ENCODE results near the gene GHR.

The GHR gene

GRCh38 chr5:42520957-42521356 lies 97.7 kb downstream of the GHR start:
- TF ChIP-seq CREB1 (IDR thresholded peaks at IDR 0.05; ENCODE audit: low read depth) = no peak
- no peak for TF ChIP-seq EGR1 (IDR thresholded peaks at IDR 0.05)
- no peak for TF ChIP-seq USF1 (IDR thresholded peaks at IDR 0.05)
- TF ChIP-seq TEAD4 (IDR thresholded peaks at IDR 0.05) = no peak
- no peak for TF ChIP-seq ZBTB7A (IDR thresholded peaks at IDR 0.05; ENCODE audit: low read depth)
- TF ChIP-seq TAF1 (IDR thresholded peaks at IDR 0.05; ENCODE audit: low read depth) = no peak

- TF ChIP-seq CREB1 (IDR thresholded peaks at IDR 0.05; ENCODE audit: low read depth) (no peak), EP300 (IDR thresholded peaks at IDR 0.05; ENCODE audit: borderline replicate concordance) (no peak), RAD21 (IDR thresholded peaks at IDR 0.05; ENCODE audit: low read depth) (no peak), TAF1 (IDR thresholded peaks at IDR 0.05; ENCODE audit: low read depth) (no peak), FOXM1 (IDR thresholded peaks at IDR 0.05; ENCODE audit: borderline replicate concordance, low read depth) (no peak), YY1 (IDR thresholded peaks at IDR 0.05; ENCODE audit: low read depth) (no peak), ZBTB7A (IDR thresholded peaks at IDR 0.05; ENCODE audit: low read depth) (no peak), USF1 (IDR thresholded peaks at IDR 0.05) (no peak), REST (IDR thresholded peaks at IDR 0.05; ENCODE audit: low read depth) (no peak), TCF12 (IDR thresholded peaks at IDR 0.05; ENCODE audit: low read depth) (no peak), EGR1 (IDR thresholded peaks at IDR 0.05) (no peak)
Measured at GRCh38 chr5:42521406-42521805, 98.2 kb downstream of the GHR start.

GRCh38 chr5:42522783-42523182 lies 99.5 kb downstream of the GHR start:
- TF ChIP-seq CREB1 (IDR thresholded peaks at IDR 0.05; ENCODE audit: low read depth) (no peak), MAX (IDR thresholded peaks at IDR 0.05) (no peak), REST (IDR thresholded peaks at IDR 0.05; ENCODE audit: low read depth) (no peak)

- TF ChIP-seq MAX (IDR thresholded peaks at IDR 0.05) (no peak), EGR1 (IDR thresholded peaks at IDR 0.05) (no peak), TEAD4 (IDR thresholded peaks at IDR 0.05) (no peak), RAD21 (IDR thresholded peaks at IDR 0.05; ENCODE audit: low read depth) (no peak), CREB1 (IDR thresholded peaks at IDR 0.05; ENCODE audit: low read depth) (no peak), YY1 (IDR thresholded peaks at IDR 0.05; ENCODE audit: low read depth) (no peak), FOXM1 (IDR thresholded peaks at IDR 0.05; ENCODE audit: borderline replicate concordance, low read depth) (no peak), CEBPB (IDR thresholded peaks at IDR 0.05) (no peak), REST (IDR thresholded peaks at IDR 0.05; ENCODE audit: low read depth) (no peak), EP300 (IDR thresholded peaks at IDR 0.05; ENCODE audit: borderline replicate concordance) (no peak), NFIC (IDR thresholded peaks at IDR 0.05) (no peak), ZBTB7A (IDR thresholded peaks at IDR 0.05; ENCODE audit: low read depth) (no peak)
Measured at GRCh38 chr5:42526179-42526578, 102.9 kb downstream of the GHR start.

GRCh38 chr5:42531611-42532010 lies 108.4 kb downstream of the GHR start:
- TF ChIP-seq TEAD4 (IDR thresholded peaks at IDR 0.05) = no peak
- no peak for TF ChIP-seq USF1 (IDR thresholded peaks at IDR 0.05)
